SU-DHL-6 (cell line): ENCODE measurements around the gene PCDHGA4.

Source experiments
- H2AFZ ChIP-seq: fragments of 200-600 bp; sonication (generic); 2 replicates; pipeline ENCODE4 v1.6.1; 2014; ENCODE audit warnings: low read depth, mild to moderate bottlenecking, moderate library complexity, mixed read lengths, antibody characterized with exemption, low read length; ENCODE audit not compliant: severe bottlenecking
- H3F3A ChIP-seq: fragments of 200-600 bp; shearing (Covaris generic); 2 replicates; pipeline ENCODE4 v1.6.0; 2016; ENCODE audit warnings: antibody characterized with exemption, mild to moderate bottlenecking; ENCODE audit not compliant: insufficient read depth
- H3K27ac ChIP-seq: fragments of 200-600 bp; sonication (generic); 2 replicates; pipeline ENCODE4 v1.5.1; 2016; ENCODE audit warnings: low read depth, mild to moderate bottlenecking, low read length, moderate library complexity, mixed read lengths
- H3K27me3 ChIP-seq: fragments of 200-600 bp; sonication (generic), shearing (Covaris generic); 2 replicates; pipeline ENCODE4 v1.6.0; 2014; ENCODE audit warnings: mild to moderate bottlenecking, low read length
- H3K36me3 ChIP-seq: fragments of 200-600 bp; sonication (generic); 2 replicates; pipeline ENCODE4 v1.6.1; 2014; ENCODE audit warnings: mild to moderate bottlenecking, low read length, mixed read lengths
- H3K4me2 ChIP-seq: fragments of 300-600, 200-600 bp; shearing (Covaris generic), sonication (generic); 2 replicates; pipeline ENCODE4 v1.6.0; 2014; ENCODE audit warnings: low read length, low read depth, mild to moderate bottlenecking; ENCODE audit not compliant: poor library complexity, severe bottlenecking
- H3K4me3 ChIP-seq: fragments of 200-600 bp; sonication (generic); 2 replicates; pipeline ENCODE4 v1.5.1; 2014; ENCODE audit warnings: antibody characterized with exemption, low read length, mild to moderate bottlenecking, mixed read lengths; ENCODE audit not compliant: insufficient read depth, poor library complexity, severe bottlenecking
- H3K79me2 ChIP-seq: fragments of 200-600 bp; sonication (generic); 2 replicates; pipeline ENCODE4 v1.6.1; 2014; ENCODE audit warnings: mild to moderate bottlenecking, low read length, moderate library complexity; ENCODE audit not compliant: insufficient read depth
- H3K9ac ChIP-seq: fragments of 200-600 bp; sonication (generic); 2 replicates; pipeline ENCODE4 v1.7.0; 2014; ENCODE audit warnings: mild to moderate bottlenecking, low read length
- H3K9me2 ChIP-seq: fragments of 200-600 bp; sonication (generic); replicated peaks from 2 replicates; pipeline ENCODE4 v1.6.1; 2014; ENCODE audit warnings: low read length; ENCODE audit not compliant: insufficient read depth
- H3K9me3 ChIP-seq: fragments of 200-600 bp; sonication (generic); 2 replicates; pipeline ENCODE4 v1.6.1; 2014; ENCODE audit warnings: low read length, mixed read lengths; ENCODE audit not compliant: insufficient read depth
- H4K20me1 ChIP-seq: fragments of 200-600 bp; sonication (generic); 2 replicates; pipeline ENCODE4 v1.6.1; 2014; ENCODE audit warnings: low read depth, mild to moderate bottlenecking, antibody characterized with exemption, low read length, moderate library complexity, mixed read lengths
- EZH2phosphoT487 ChIP-seq: fragments of 200-600 bp; sonication (generic), shearing (Covaris generic); conservative IDR thresholded peaks from 2 replicates; pipeline ENCODE4 v1.6.1; 2018; ENCODE audit warnings: mild to moderate bottlenecking, antibody characterized with exemption, low read length, moderate library complexity, mixed read lengths
- TF ChIP-seq, protein P1 (sequence below): fragments of 200-600 bp; sonication (generic); IDR thresholded peaks from one replicate; pipeline ENCODE4 v1.5.1; 2017; ENCODE audit warnings: antibody characterized with exemption, mild to moderate bottlenecking, low read length, moderate library complexity; ENCODE audit not compliant: insufficient read depth, poor library complexity, severe bottlenecking

Gene PCDHGA4

DNA sequence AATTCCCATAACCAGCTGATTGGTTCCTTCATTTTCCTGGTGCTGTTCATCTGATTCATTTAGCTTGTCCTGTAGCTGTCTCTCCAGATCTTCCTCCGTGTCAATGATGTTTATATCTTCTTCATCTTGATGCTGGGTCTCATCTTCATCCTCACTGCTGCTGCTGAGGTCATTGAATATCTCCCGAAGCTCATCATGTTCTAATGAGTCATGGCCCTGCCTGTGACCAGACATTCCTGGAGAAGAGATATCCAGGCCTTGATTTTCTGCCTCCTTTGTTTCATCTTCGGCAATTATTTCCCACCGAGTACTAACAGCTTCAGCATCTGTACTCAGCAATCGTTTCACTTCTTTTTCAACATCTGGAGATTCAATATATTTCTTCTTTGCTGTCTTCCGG lies 35.6 kb upstream of the PCDHGA4 start:
- peak overlapping the region; percentile 89 for H3K4me3 ChIP-seq
- H2AFZ ChIP-seq = no peak overlapping the region
- H3K9me3 ChIP-seq = peaks cover 30% of the 10 kb centered on the region

DNA sequence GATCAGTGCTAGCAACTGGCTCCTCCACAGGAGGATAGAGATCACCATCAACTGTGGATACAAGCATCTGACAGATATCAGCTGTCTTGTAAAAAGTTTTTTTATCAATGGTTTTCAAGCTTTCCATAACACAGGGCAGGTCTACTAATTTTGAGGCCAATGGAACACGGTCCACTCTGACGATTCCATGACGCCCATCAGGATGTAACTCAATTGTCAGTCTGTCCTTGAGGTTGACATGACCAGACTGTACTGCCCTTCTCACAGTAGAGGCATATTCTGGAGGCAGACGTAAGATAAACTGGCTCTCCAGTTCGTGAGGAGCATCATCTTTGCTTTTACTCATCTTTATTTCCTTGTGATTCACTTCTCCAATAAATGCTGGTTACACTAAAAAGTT lies 35.1 kb upstream of the PCDHGA4 start:
- H4K20me1 ChIP-seq = 0 out of 2 replicates have a peak, but pooled peaks cover 5% of the 10 kb centered on the region
- no peaks in the 10 kb centered on the region for H3K9me2 ChIP-seq
- peaks cover 56% of the 10 kb centered on the region for H3K79me2 ChIP-seq
- peaks cover 4% of the 10 kb centered on the region; the same call in 1 of the 2 replicates for H3F3A ChIP-seq
- H3K9ac ChIP-seq = peak overlapping the region; percentile 78
- H3K4me3 ChIP-seq = peak overlapping the region; percentile 89
- peaks cover 30% of the 10 kb centered on the region for H3K9me3 ChIP-seq
- H2AFZ ChIP-seq = no peak overlapping the region
- H3K4me2 ChIP-seq = peak overlapping the region; percentile 78
- TF ChIP-seq, protein P1, sequence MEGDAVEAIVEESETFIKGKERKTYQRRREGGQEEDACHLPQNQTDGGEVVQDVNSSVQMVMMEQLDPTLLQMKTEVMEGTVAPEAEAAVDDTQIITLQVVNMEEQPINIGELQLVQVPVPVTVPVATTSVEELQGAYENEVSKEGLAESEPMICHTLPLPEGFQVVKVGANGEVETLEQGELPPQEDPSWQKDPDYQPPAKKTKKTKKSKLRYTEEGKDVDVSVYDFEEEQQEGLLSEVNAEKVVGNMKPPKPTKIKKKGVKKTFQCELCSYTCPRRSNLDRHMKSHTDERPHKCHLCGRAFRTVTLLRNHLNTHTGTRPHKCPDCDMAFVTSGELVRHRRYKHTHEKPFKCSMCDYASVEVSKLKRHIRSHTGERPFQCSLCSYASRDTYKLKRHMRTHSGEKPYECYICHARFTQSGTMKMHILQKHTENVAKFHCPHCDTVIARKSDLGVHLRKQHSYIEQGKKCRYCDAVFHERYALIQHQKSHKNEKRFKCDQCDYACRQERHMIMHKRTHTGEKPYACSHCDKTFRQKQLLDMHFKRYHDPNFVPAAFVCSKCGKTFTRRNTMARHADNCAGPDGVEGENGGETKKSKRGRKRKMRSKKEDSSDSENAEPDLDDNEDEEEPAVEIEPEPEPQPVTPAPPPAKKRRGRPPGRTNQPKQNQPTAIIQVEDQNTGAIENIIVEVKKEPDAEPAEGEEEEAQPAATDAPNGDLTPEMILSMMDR = no peak
- TF ChIP-seq EZH2phosphoT487 = no peak
- no peaks in the 10 kb centered on the region for H3K27me3 ChIP-seq
- H3K36me3 ChIP-seq = peaks cover 34% of the 10 kb centered on the region
- H3K27ac ChIP-seq = no peak overlapping the region

More for the DNA sequence above, 35.6 kb upstream of the PCDHGA4 start:
- H4K20me1 ChIP-seq = 0 out of 2 replicates have a peak, but pooled peaks cover 5% of the 10 kb centered on the region
- H3F3A ChIP-seq = peaks cover 6% of the 10 kb centered on the region; the same call in 1 of the 2 replicates
- no peak overlapping the region for H3K27ac ChIP-seq
- H3K36me3 ChIP-seq = peaks cover 39% of the 10 kb centered on the region
- no peak for TF ChIP-seq EZH2phosphoT487
- TF ChIP-seq, protein P1 = no peak
- peaks cover 60% of the 10 kb centered on the region for H3K79me2 ChIP-seq
- no peaks in the 10 kb centered on the region for H3K9me2 ChIP-seq
- no peaks in the 10 kb centered on the region for H3K27me3 ChIP-seq
- peak overlapping the region; percentile 78 for H3K4me2 ChIP-seq
- H3K9ac ChIP-seq = no peak overlapping the region

DNA sequence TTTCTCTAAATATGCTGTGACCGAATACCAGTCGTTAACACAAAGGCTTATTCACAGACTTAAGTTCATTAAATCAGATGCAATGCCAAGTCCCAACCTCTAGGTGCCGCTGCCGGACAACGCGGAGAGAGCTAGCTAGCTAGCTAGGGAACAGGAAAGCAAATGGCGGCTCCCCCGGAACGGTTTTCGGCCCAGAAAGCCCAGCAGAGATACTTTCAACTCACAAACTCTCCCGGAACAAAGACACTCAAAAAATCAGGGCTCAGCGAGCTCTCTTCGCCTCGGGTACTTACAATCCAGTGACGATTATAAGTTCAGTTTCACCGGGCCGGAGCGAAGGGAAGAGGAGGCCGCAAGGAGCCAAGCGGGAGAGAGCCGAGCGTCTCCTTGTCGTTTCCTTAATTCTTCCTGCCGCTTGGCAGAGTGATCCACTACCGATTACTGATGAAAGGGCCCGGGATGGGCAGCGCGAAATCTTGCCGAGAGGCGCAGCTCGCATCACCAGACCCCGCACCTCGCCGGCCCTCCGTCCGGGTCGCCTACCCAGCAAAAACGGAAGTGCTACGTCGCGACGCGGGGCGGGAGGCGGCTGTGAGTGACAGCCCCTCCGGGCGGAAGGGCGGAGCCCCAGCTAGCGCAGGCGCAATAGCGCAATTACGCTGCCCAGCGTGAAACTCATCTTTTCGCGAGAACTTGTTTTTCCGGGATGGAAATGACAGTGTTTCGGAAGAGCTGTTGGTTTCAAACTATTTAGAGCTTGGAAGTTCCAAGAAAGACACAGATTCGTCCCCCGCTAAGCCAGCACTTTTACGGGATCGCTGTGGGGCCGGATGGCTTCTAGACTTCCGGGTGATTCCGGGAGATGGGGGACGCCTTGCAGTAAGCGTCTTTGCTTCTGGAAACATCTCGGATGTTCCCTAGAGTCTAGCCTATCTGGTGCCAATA lies 34.3 kb upstream of the PCDHGA4 start, which contains the start of gene TAF7:
Gene TAF7, minus strand, starts transcription at position 560 of the 945 bp plus-strand sequence. CDS start 740 bp downstream, outside the sequence.
- no peak for TF ChIP-seq EZH2phosphoT487
- TF ChIP-seq, protein P1 = peak; percentile 89
- Histone ChIP-seq H3K4me3 (peak within 1 kb of the TSS; percentile 89), H3K27me3 (no peaks in the 10 kb centered on the region), H3K9me2 (no peaks in the 10 kb centered on the region), H3K9me3 (peaks cover 25% of the 10 kb centered on the region), H3K4me2 (peak within 1 kb of the TSS; percentile 78), H3K79me2 (peaks cover 48% of the 10 kb centered on the region), H3K27ac (peak within 1 kb of the TSS; percentile 88), H3K9ac (peak within 1 kb of the TSS; percentile 78), H4K20me1 (0 out of 2 replicates have a peak, but pooled peaks cover 5% of the 10 kb centered on the region), H3K36me3 (peaks cover 32% of the 10 kb centered on the region), H2AFZ (peak within 1 kb of the TSS; percentile 54), H3F3A (peaks cover 3% of the 10 kb centered on the region; the same call in 1 of the 2 replicates)
